ENCODE measurements around the gene C14orf93. TPM values are rescaled to one million over a fixed set of nuclear protein-coding genes. Genes with fewer than 3 reads are reported as not detected.
"Not testable (repeated sequence)": the region's sequence is repeated elsewhere in the genome, so short reads cannot be mapped to it uniquely, and the experiment has no call there.

Gene C14orf93
- total RNA-seq, 1 experiment from 2014 or later: 7.2 TPM

- H3K36me3 ChIP-seq (ENCODE audit: control insufficient read depth, insufficient read depth, low read length): no peaks in the 10 kb centered on the region
- H3K4me3 ChIP-seq (ENCODE audit: low read depth, low read length): no peak overlapping the region
- Mint-ChIP-seq H3K4me1 (ENCODE audit: low read depth, unreplicated experiment) (peaks cover 11% of the 10 kb centered on the region), H3K4me3 (ENCODE audit: unreplicated experiment) (no peak overlapping the region), H3K27ac (ENCODE audit: unreplicated experiment) (no peak overlapping the region), H3K9me3 (ENCODE audit: unreplicated experiment) (no peaks in the 10 kb centered on the region), H3K27me3 (ENCODE audit: insufficient read depth, unreplicated experiment) (no peaks in the 10 kb centered on the region), H3K36me3 (ENCODE audit: insufficient read depth, unreplicated experiment) (peaks cover 20% of the 10 kb centered on the region)
- H3K27me3 ChIP-seq (replicated peaks; ENCODE audit: control insufficient read depth, insufficient read depth, low read length): no peaks in the 10 kb centered on the region
- CTCF ChIA-PET: no interaction called here
- H3K9me3 ChIP-seq: no peaks in the 10 kb centered on the region
- peaks cover 25% of the 10 kb centered on the region for H3K4me1 ChIP-seq
- POLR2A ChIA-PET: no interaction called here
- no TSS peak for BruUV-seq (replicated peaks)
- intact Hi-C loops (cut with micrococcal nuclease; ENCODE audit: unreplicated experiment): no loop called here
- no peak for DNase-seq
- no peak for TF ChIP-seq CTCF (IDR thresholded peaks at IDR 0.05; ENCODE audit: insufficient read depth in 1 of 2, low read depth in 1 of 2, low read length in 1 of 2, severe bottlenecking in 1 of 2, unreplicated experiment in 1 of 2)
Measured at GRCh38 chr14:22962061-22962676, 47.8 kb downstream of the C14orf93 start.

GRCh38 chr14:22955702-22956569, 54.0 kb downstream of the C14orf93 start:
- no TSS peak for BruUV-seq (replicated peaks)
- Mint-ChIP-seq H3K9me3 (ENCODE audit: unreplicated experiment) (no peaks in the 10 kb centered on the region), H3K4me1 (ENCODE audit: low read depth, unreplicated experiment) (peaks cover 25% of the 10 kb centered on the region), H3K36me3 (ENCODE audit: insufficient read depth, unreplicated experiment) (peaks cover 41% of the 10 kb centered on the region), H3K27ac (ENCODE audit: unreplicated experiment) (peak overlapping the region; percentile 96), H3K27me3 (ENCODE audit: insufficient read depth, unreplicated experiment) (no peaks in the 10 kb centered on the region), H3K4me3 (ENCODE audit: unreplicated experiment) (peak overlapping the region; percentile 94)
- DNase-seq: no peak
- peak overlapping the region; percentile 58 for H3K4me3 ChIP-seq (ENCODE audit: low read depth, low read length)
- H3K27me3 ChIP-seq (replicated peaks; ENCODE audit: control insufficient read depth, insufficient read depth, low read length): no peaks in the 10 kb centered on the region
- H3K9me3 ChIP-seq: no peaks in the 10 kb centered on the region
- peaks cover 18% of the 10 kb centered on the region; the same call in 1 of the 2 replicates for H3K4me1 ChIP-seq
- TF ChIP-seq CTCF (IDR thresholded peaks at IDR 0.05; ENCODE audit: insufficient read depth in 1 of 2, low read depth in 1 of 2, low read length in 1 of 2, severe bottlenecking in 1 of 2, unreplicated experiment in 1 of 2): no peak
- intact Hi-C loops (cut with micrococcal nuclease; ENCODE audit: unreplicated experiment): loop anchor here (1.0 to 2.0 kb wide), 3 partner anchors 15 to 27 kb away; partner anchors contain the start of gene PRMT5
- ChIA-PET POLR2A (interaction anchor here (0.5 to 2.5 kb wide), 14 partner anchors 10 to 102 kb away, joined by 3 to 21 read pairs (median 5); partner anchors contain the start of genes AJUBA, PRMT5 and RBM23), CTCF (interaction anchor here (0.7 to 2.0 kb wide), 12 partner anchors 17 to 390 kb away, joined by 3 to 19 read pairs (median 4); partner anchors contain the start of genes CDH24 and PRMT5)
- H3K36me3 ChIP-seq (ENCODE audit: control insufficient read depth, insufficient read depth, low read length): peaks cover 1% of the 10 kb centered on the region; the same call in 1 of the 2 replicates

- no peaks in the 10 kb centered on the region for H3K9me3 Mint-ChIP-seq (ENCODE audit: unreplicated experiment)
- no peaks in the 10 kb centered on the region for H3K27me3 ChIP-seq (replicated peaks; ENCODE audit: control insufficient read depth, insufficient read depth, low read length)
- TF ChIP-seq CTCF (IDR thresholded peaks at IDR 0.05; ENCODE audit: insufficient read depth in 1 of 2, low read depth in 1 of 2, low read length in 1 of 2, severe bottlenecking in 1 of 2, unreplicated experiment in 1 of 2): no peak
- peaks cover 1% of the 10 kb centered on the region; the same call in 1 of the 2 replicates for H3K36me3 ChIP-seq (ENCODE audit: control insufficient read depth, insufficient read depth, low read length)
- H3K9me3 ChIP-seq: no peaks in the 10 kb centered on the region
- H3K4me3 Mint-ChIP-seq (ENCODE audit: unreplicated experiment): no peak overlapping the region
- ChIA-PET CTCF (no interaction called here), POLR2A (interaction anchor here (0.6 kb wide), 1 partner anchor 30 kb away, joined by 3 read pairs; the partner anchor contains the start of gene AJUBA)
- no TSS peak for BruUV-seq (replicated peaks)
- no peak for DNase-seq
- no peak overlapping the region for H3K27ac Mint-ChIP-seq (ENCODE audit: unreplicated experiment)
- peaks cover 61% of the 10 kb centered on the region for H3K36me3 Mint-ChIP-seq (ENCODE audit: insufficient read depth, unreplicated experiment)
- intact Hi-C loops (cut with micrococcal nuclease; ENCODE audit: unreplicated experiment): no loop called here
- peaks cover 12% of the 10 kb centered on the region; the same call in 1 of the 2 replicates for H3K4me1 ChIP-seq
- H3K4me1 Mint-ChIP-seq (ENCODE audit: low read depth, unreplicated experiment): peaks cover 14% of the 10 kb centered on the region
- no peaks in the 10 kb centered on the region for H3K27me3 Mint-ChIP-seq (ENCODE audit: insufficient read depth, unreplicated experiment)
- no peak overlapping the region for H3K4me3 ChIP-seq (ENCODE audit: low read depth, low read length)
Measured at GRCh38 chr14:22952418-22952817, 57.5 kb downstream of the C14orf93 start.

DNA sequence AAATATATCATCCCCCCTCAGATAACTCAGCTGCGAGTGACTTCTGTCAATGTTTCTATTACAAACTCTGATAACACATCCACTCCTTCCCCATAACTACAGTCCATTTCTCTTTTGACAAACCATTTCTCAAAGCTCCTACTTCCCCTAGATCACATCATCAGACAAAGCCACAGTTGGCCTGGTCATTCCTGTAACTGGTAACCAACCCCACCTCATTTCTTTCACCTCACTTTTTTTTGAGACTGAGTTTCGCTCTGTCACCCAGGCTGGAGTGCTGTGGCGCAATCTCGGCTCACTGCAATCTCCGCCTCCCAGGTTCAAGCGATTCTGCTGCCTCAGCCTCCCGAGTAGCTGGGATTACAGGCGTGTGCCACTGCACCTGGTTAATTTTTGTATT, 58.1 kb downstream of the C14orf93 start:
- H3K4me3 ChIP-seq (ENCODE audit: low read depth, low read length); H3K27ac Mint-ChIP-seq (ENCODE audit: unreplicated experiment); DNase-seq; H3K9me3 Mint-ChIP-seq (ENCODE audit: unreplicated experiment); BruUV-seq (replicated peaks); CTCF ChIA-PET; H3K27me3 Mint-ChIP-seq (ENCODE audit: insufficient read depth, unreplicated experiment); H3K9me3 ChIP-seq; POLR2A ChIA-PET; H3K27me3 ChIP-seq (replicated peaks; ENCODE audit: control insufficient read depth, insufficient read depth, low read length); intact Hi-C loops (cut with micrococcal nuclease; ENCODE audit: unreplicated experiment); H3K4me3 Mint-ChIP-seq (ENCODE audit: unreplicated experiment); H3K36me3 ChIP-seq (ENCODE audit: control insufficient read depth, insufficient read depth, low read length): not testable (repeated sequence)
- peaks cover 11% of the 10 kb centered on the region; the same call in 1 of the 2 replicates for H3K4me1 ChIP-seq
- Mint-ChIP-seq H3K4me1 (ENCODE audit: low read depth, unreplicated experiment) (peaks cover 14% of the 10 kb centered on the region), H3K36me3 (ENCODE audit: insufficient read depth, unreplicated experiment) (peaks cover 64% of the 10 kb centered on the region)
